Activated naive CD8-positive, alpha-beta T cell treated with anti-CD3 and anti-CD28 coated beads, Interleukin-2, amount 50 U/mL, for 24 hours (primary cell): ENCODE data around the gene PLCD3.

Experiments used
- ATAC-seq: fragments of 150-1000 bp; cut with Tn5 transposase; one replicate; pipeline ENCODE4 v1.10.0; 2021
- DNase-seq: peaks from one replicate; pipeline ENCODE4 v3.0.0; 2021
- H3K27ac Mint-ChIP-seq: one replicate; pipeline ENCODE4 v1.8.0; 2021; ENCODE audit warnings: mild to moderate bottlenecking, mixed read lengths
- H3K27me3 Mint-ChIP-seq: one replicate; pipeline ENCODE4 v1.8.0; 2021; ENCODE audit warnings: mixed read lengths
- H3K36me3 Mint-ChIP-seq: one replicate; pipeline ENCODE4 v1.8.0; 2021; ENCODE audit warnings: low read depth, mixed read lengths
- H3K4me1 Mint-ChIP-seq: one replicate; pipeline ENCODE4 v1.8.0; 2021; ENCODE audit warnings: mixed read lengths
- H3K4me3 Mint-ChIP-seq: one replicate; pipeline ENCODE4 v1.8.0; 2021; ENCODE audit warnings: mild to moderate bottlenecking, moderate library complexity, mixed read lengths
- H3K9me3 Mint-ChIP-seq: one replicate; pipeline ENCODE4 v1.8.0; 2021; ENCODE audit warnings: mixed read lengths

PLCD3 gene

DNA sequence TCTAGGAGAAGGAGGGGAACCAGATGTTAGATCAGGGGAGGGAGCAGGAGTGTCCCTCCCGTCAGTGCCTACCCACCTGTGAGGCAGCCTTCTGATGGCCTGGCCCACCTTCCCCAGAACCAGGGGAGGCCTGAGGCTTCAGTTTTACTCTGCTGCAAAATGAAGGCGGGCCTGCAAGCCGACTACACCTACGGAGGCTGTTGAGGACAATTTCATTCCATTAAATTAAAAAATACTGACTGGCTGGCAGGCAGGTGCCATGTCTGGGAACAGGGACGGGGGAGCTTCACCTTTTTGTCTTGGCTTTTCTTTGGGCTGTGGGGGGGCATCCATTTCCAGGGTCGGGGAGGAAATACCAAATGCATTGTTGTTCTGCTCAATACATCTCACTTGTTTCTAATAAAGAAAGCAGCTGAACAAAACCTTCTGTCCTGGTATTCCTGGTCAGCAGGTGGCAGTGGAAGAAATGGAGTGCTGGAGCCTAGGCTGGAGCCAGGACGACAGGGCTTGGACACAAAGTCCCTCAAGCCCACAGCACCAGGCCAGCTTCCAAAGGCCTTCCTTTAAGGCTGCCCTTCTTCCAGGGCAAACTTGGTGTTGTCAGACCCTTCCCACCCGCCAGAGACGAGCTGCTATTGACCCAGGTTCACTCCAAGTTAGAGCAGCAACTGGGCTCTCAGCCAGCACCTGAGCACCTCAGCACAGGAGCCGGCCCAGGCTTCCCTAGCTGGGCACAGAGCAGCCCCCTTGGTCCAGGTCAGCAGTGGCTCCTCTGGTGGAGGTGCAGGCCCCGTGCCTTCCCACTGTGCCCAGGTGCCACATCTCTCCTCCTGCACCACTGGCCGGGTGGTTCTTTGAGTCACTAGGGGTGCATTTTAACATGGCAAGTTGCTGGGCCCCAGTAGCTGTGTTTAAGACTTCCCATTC, 23.5 kb downstream of the PLCD3 start:
- no peak overlapping the region for H3K27ac Mint-ChIP-seq
- H3K9me3 Mint-ChIP-seq = no peaks in the 10 kb centered on the region
- H3K4me3 Mint-ChIP-seq = no peak overlapping the region
- no peaks in the 10 kb centered on the region for H3K4me1 Mint-ChIP-seq
- ATAC-seq (no peak), DNase-seq (no peak)
- H3K36me3 Mint-ChIP-seq = peaks cover 10% of the 10 kb centered on the region
- no peaks in the 10 kb centered on the region for H3K27me3 Mint-ChIP-seq

DNA sequence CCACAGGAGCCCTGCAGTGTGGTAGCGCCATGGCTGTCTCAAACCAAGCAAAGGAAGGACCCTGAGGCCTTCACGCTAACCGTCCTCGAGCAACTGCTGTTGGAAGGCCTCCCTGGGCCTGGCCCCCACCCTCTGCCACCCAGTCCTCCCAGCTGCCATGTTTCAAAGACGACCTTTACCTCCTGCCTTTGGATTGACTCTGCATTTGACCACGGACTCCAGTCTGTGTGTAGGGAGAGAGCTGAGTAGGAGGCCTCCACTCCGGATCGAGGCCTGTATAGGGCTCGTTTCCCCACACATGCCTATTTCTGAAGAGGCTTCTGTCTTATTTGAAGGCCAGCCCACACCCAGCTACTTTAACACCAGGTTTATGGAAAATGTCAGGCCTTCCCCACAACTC, 24.3 kb downstream of the PLCD3 start:
- H3K4me3 Mint-ChIP-seq = no peak overlapping the region

DNA sequence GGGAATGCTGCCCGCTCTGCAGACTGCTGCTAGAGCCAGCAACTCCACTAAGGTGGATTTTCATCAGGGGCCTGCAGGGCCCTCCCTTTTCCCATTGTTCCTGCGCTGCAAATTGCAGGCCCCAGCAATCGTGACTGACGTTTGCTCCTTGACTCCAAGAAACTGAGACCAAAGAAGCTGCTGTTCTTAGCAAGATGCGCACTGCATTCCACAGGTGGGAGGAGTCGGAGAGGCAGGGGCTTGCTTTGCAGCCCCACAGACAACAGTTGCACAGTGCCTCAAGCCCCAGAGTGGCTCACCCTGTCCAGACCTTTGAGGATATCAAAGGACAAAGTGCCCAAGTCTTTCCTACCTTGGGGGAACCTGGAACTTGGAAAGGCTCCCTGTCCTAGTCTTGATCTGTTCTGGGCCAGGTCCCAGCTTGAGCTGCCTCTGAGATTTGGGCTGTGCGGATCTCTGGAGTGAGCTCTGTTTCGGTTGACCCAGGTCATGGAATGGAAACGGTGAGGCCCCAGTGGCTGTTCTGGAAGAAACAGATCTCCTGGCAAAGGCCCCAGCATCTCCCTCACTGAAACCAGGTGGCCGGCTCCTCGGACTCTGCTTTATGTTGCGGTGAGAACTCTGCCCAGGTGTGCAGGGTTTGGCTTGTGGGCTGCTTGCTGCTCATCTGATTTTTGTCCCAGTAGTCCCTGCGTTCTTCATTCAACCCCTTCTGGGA, 24.9 kb downstream of the PLCD3 start:
- Mint-ChIP-seq H3K27ac (no peak overlapping the region), H3K9me3 (no peaks in the 10 kb centered on the region), H3K4me1 (no peaks in the 10 kb centered on the region), H3K4me3 (no peak overlapping the region), H3K36me3 (peaks cover 17% of the 10 kb centered on the region), H3K27me3 (no peaks in the 10 kb centered on the region)
- ATAC-seq (no peak), DNase-seq (no peak)

More for the DNA sequence above, 24.3 kb downstream of the PLCD3 start:
- Mint-ChIP-seq H3K36me3 (peaks cover 13% of the 10 kb centered on the region), H3K9me3 (no peaks in the 10 kb centered on the region), H3K27ac (no peak overlapping the region), H3K27me3 (no peaks in the 10 kb centered on the region), H3K4me1 (no peaks in the 10 kb centered on the region)
- DNase-seq (no peak), ATAC-seq (no peak)

DNA sequence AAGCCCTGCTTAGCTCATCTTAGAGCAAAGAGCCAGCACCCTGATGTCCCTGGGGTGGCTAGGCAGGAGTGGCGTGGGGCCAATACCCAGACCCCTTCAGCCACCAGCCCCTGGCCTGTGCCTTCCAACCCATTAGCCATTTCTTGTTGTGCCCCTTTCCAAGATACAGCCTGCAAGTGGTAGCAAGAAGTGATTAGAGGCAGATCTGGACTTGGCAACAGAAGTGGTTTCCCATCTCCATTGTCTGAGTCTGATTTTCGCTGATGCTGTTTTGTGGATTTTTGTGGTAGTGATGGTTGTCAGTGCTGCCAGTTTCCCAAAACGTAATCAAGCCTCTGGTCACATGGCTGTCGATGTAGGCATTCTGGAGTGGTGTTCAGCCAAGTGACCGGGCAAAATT, 25.7 kb downstream of the PLCD3 start:
- no peak for DNase-seq
- no peak for ATAC-seq
- H3K4me3 Mint-ChIP-seq = no peak overlapping the region
- no peaks in the 10 kb centered on the region for H3K9me3 Mint-ChIP-seq
- H3K27me3 Mint-ChIP-seq = no peaks in the 10 kb centered on the region
- H3K4me1 Mint-ChIP-seq = no peaks in the 10 kb centered on the region
- H3K36me3 Mint-ChIP-seq = peaks cover 24% of the 10 kb centered on the region
- H3K27ac Mint-ChIP-seq = no peak overlapping the region

DNA sequence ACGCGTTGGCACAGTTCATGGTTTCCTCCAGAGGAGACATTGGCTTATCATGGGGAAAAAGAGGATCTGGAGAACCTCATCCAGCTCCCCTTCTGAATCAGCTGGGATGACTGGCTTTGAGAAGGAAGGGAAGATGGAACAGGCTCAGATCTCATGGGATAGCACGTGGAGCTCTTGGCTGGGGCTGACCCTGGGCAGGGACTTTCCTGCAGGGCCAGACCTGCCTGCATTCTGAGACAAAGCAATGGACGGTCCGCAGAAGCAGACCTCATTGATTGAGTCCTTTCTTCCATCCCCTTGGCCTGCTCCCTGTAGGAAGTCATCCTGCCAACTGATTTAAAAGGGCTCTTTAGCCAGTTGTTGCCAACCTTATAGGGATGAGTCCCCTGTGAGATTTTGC, 26.2 kb downstream of the PLCD3 start:
- no peak for ATAC-seq
- H3K4me3 Mint-ChIP-seq = no peak overlapping the region
- no peak for DNase-seq
- H3K4me1 Mint-ChIP-seq = no peaks in the 10 kb centered on the region
- no peak overlapping the region for H3K27ac Mint-ChIP-seq
- H3K9me3 Mint-ChIP-seq = no peaks in the 10 kb centered on the region
- H3K27me3 Mint-ChIP-seq = no peaks in the 10 kb centered on the region
- peaks cover 25% of the 10 kb centered on the region for H3K36me3 Mint-ChIP-seq

DNA sequence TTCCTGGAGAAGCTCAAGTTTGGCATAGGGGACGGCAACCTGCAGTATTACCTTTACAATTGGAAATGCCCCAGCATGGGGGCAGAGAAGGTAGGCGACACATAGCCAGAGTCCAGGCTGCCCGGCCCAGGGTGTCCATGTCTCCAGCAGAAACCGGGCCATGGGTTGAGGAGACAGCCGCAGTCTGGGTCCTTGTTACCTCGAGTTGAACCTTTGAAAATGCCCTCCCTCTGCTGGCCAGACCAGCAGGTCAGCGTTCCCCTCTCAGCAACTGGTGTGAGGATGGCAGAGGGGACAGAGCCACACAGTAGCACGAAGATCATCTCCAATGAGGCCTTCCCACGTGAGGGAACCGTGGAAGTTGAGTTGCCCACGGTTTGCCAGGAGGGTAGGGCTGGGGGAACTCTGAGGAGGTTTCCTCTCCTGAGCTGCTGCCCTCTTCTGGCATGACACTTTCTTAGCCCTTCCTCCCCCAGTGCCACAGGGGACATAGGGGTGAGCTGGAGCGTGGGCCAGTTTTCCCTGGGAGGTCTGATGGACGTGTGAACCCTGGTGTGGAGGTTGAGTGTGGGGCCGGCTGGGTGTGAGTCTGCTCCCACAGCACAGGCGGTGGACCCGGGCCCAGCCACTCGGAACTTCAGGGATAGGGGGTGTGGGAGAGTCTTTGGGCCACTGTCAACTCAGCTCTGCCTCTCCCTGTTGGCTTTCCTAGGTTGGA, 27.2 kb downstream of the PLCD3 start:
- Mint-ChIP-seq H3K36me3 (peaks cover 25% of the 10 kb centered on the region), H3K9me3 (no peaks in the 10 kb centered on the region), H3K4me3 (no peak overlapping the region), H3K27me3 (no peaks in the 10 kb centered on the region), H3K4me1 (no peaks in the 10 kb centered on the region), H3K27ac (no peak overlapping the region)
- DNase-seq (no peak), ATAC-seq (no peak)

DNA sequence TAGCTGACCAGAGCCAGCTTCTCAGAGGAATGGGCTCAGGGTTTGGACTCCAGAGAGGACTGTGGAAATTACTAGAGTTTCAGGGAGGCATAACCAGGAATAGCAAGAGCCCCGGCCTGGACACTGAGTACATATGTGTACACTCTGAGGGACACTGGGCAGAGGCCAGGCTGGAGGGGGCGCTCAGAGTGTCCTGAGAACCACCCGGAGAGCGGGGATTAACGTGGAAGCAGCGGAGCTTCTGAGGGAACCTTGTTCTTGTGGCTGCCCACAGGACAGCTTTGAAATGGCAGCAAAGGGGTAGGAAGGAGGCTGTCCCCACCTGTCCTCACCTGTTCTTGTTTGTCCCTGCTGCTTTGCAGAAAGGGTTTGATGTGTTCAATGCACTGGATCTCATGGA, 27.8 kb downstream of the PLCD3 start:
- no peaks in the 10 kb centered on the region for H3K4me1 Mint-ChIP-seq
- DNase-seq = no peak
- no peak overlapping the region for H3K4me3 Mint-ChIP-seq
- no peaks in the 10 kb centered on the region for H3K27me3 Mint-ChIP-seq
- no peaks in the 10 kb centered on the region for H3K9me3 Mint-ChIP-seq
- no peak for ATAC-seq
- H3K36me3 Mint-ChIP-seq = peaks cover 25% of the 10 kb centered on the region
- H3K27ac Mint-ChIP-seq = no peak overlapping the region

DNA sequence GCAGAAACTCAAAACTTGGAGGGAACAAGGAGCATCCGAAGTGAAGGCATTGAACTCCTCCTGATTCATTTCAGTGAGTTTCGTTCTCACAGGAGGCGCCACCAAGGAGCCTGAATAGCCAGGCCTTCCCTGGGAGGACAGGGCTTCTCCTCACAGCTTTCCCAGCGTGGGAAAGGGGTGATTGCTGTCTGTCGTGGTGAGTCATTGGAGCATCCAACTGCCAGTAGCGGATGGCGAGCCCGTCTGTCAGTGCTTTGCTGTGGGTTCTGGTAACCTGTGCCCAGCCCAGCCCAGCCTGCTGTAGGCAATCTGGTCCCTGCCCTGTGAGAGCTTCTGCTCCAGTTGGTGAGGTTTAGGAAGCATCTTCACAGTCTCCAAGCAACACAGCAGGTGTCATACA, 28.3 kb downstream of the PLCD3 start:
- Mint-ChIP-seq H3K36me3 (peaks cover 28% of the 10 kb centered on the region), H3K27ac (no peak overlapping the region)

DNA sequence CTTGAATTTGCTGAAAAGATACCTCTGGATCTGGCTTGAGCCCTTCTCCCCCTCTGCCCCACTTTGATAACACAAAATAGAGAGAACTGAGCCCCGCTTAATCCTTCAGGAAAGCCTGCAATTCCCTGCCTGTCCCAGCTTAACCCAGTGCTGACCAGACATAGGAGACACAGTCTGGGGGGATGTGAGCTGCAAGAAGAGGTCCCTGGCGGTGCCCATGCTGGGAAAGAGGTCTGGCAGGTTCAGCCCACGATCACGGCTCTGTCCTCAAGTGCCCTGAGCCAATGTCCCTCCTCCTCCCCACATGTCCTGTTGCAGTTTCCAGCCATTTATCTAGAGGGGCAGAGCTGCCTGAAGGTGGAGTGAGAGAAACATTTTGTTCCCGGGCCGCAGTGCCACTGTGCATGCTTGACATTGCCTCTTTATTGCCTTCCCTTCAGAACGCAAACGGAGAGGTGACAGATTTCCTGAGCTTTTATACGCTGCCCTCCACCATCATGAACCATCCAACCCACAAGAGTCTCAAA, 29.0 kb downstream of the PLCD3 start:
- H3K4me3 Mint-ChIP-seq = no peak overlapping the region
- H3K36me3 Mint-ChIP-seq = peaks cover 35% of the 10 kb centered on the region
- H3K4me1 Mint-ChIP-seq = no peaks in the 10 kb centered on the region
- DNase-seq = no peak
- no peaks in the 10 kb centered on the region for H3K27me3 Mint-ChIP-seq
- H3K27ac Mint-ChIP-seq = no peak overlapping the region
- no peaks in the 10 kb centered on the region for H3K9me3 Mint-ChIP-seq
- no peak for ATAC-seq

More for the DNA sequence above, 28.3 kb downstream of the PLCD3 start:
- no peaks in the 10 kb centered on the region for H3K9me3 Mint-ChIP-seq
- H3K4me3 Mint-ChIP-seq = no peak overlapping the region
- no peaks in the 10 kb centered on the region for H3K27me3 Mint-ChIP-seq
- no peak for DNase-seq
- H3K4me1 Mint-ChIP-seq = no peaks in the 10 kb centered on the region
- ATAC-seq = no peak

DNA sequence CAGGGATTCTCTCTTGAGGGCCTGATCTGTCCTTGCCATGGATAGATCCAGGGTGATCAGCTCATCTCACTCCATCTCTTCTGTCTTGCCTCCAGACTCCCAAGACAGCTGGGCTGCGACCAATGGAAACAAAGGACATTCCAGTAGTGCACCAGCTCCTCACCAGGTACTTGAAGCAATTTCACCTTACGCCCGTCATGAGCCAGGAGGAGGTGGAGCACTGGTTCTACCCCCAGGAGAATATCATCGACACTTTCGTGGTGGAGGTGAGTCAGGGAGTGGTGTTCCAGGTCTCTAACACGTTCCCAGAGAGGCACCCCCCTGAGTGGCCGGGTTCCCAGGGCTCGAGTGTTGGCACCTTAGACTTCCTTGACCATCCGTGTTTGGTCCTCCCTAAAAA, 29.5 kb downstream of the PLCD3 start:
- ATAC-seq = no peak
- no peak for DNase-seq
- Mint-ChIP-seq H3K27me3 (no peaks in the 10 kb centered on the region), H3K27ac (no peak overlapping the region), H3K36me3 (peaks cover 37% of the 10 kb centered on the region), H3K4me3 (no peak overlapping the region), H3K4me1 (no peaks in the 10 kb centered on the region), H3K9me3 (no peaks in the 10 kb centered on the region)

DNA sequence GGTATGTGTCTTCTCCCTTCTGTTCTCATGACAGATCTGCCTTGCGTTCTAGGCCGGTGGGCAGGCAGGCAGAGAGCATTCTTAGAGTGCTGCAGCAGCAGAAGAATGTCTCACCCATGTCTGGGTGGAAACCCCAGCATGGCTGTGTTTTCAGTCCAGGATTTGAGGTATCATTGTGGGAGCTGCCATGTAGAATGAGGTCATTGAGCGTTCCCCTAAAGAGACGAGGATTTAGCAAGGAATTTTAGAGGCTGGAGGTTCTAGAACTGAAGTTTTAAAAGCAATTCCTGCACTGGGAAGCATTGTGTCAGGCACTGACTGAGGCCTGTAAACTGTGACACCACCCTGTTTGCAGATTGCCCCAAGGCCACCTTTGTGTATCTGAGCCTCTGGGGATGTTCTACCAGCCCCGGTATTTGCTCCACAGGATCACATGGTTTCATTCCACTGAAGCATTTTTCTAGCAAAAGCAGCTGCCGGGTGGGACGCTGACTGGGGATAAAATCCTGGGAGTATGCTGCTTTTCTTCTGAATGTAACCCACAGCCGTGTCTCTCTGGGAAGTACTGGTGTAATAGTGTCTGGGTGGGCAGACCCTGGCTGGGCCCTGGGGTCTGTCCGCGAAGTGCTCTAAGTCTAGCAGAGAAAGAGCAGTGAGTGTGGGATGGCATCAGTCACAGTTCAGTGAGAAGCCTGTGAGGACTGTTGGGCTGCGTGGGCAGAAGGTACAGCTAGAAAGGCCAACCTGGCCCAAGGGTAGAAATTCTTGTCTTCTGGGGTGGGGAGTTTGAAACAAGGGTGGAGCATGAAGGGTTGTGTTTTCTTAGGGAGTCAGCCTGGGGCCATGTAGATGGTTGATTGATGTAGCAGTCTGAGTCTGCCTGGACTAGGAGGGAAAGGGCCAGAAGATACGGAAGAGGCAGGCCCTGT, 30.2 kb downstream of the PLCD3 start:
- H3K9me3 Mint-ChIP-seq = no peaks in the 10 kb centered on the region
- peaks cover 41% of the 10 kb centered on the region for H3K36me3 Mint-ChIP-seq
- no peak overlapping the region for H3K27ac Mint-ChIP-seq
- no peaks in the 10 kb centered on the region for H3K4me1 Mint-ChIP-seq
- H3K27me3 Mint-ChIP-seq = no peaks in the 10 kb centered on the region
- no peak overlapping the region for H3K4me3 Mint-ChIP-seq
- ATAC-seq = no peak
- no peak for DNase-seq

DNA sequence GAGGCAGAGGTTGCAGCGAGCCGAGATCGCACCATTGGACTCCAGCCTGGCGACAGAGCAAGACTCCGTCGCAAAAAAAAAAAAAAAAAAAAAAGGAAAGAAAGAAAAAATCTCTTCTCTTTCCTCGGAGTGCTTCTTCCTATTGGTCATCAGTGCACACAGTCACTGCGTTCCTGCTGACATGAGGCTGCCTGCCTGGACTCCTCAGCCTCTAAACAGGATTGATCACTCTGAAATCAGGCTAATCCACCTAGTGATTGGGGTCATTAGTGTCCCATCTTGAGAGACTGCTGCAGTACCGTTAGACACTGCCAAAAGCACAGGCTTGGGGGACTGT, 30.8 kb downstream of the PLCD3 start:
- Mint-ChIP-seq H3K36me3 (peaks cover 39% of the 10 kb centered on the region), H3K4me1 (no peaks in the 10 kb centered on the region), H3K9me3 (no peaks in the 10 kb centered on the region), H3K27ac (no peak overlapping the region), H3K4me3 (no peak overlapping the region), H3K27me3 (no peaks in the 10 kb centered on the region)
- ATAC-seq (no peak), DNase-seq (no peak)

DNA sequence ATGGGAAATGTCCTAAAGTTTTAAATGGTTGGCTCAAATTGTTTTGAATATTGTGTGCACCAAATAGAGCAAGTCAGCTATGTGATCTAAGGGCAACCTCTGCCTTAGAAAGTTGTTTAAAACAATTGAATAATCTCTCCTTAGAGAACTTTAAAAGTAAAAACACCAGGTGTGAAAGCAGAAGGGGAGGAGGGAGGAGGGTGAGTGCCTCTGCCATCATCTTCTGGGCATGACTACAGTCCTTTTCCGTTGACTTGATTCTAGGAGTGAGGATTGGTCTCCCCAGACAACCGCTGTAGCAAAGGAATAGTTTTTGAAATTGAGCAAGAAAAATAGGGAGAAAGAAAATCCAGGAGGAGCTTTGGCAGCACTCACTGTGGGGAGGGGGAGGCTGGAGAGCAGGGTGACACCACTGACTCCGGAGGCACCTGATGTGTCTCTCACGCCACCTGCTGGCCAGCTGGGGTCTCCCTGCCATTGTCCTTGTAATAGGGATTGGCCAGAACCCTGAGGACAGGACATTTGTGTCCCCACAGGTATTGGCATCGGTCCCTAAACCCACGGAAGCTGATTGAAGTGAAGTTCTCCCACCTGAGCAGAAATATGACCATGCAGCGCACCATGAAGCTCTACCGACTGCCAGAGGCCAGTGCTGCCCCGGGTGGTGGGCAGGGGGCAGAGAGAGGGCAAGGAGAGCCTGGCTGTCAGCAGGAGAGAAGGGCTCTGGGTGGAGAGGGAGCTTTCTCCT, 33.3 kb downstream of the PLCD3 start:
- Mint-ChIP-seq H3K27ac (no peak overlapping the region), H3K9me3 (no peaks in the 10 kb centered on the region), H3K27me3 (no peaks in the 10 kb centered on the region), H3K4me3 (no peak overlapping the region), H3K36me3 (peaks cover 50% of the 10 kb centered on the region), H3K4me1 (no peaks in the 10 kb centered on the region)
- peak; percentile 81 for ATAC-seq
- DNase-seq = peak; percentile 79
